Colonic mucosa (tissue), 4 donors: ENCODE results near the gene METTL4. TPM values are rescaled to one million over a fixed set of nuclear protein-coding genes. Genes with fewer than 3 reads are reported as not detected.

Source experiments
- DNase-seq: peaks from one replicate; pipeline ENCODE4 v3.0.0-alpha.2; 2020
- H3K27ac ChIP-seq: fragments of 200-600 bp; one replicate; pipeline ENCODE4 v1.8.0; 2021
- H3K27me3 ChIP-seq: fragments of 200-600 bp; one replicate; pipeline ENCODE4 v1.8.0; 2021
- H3K36me3 ChIP-seq: fragments of 200-600 bp; one replicate; pipeline ENCODE4 v1.8.0; 2021
- H3K4me1 ChIP-seq: fragments of 200-600 bp; one replicate; pipeline ENCODE4 v1.8.0; 2021; ENCODE audit warnings: mild to moderate bottlenecking
- H3K4me3 ChIP-seq: fragments of 200-600 bp; one replicate; pipeline ENCODE4 v1.8.0; 2021
- H3K9ac ChIP-seq, 2 donors: one replicate each; pipeline ENCODE4 v1.7.0; 2013; ENCODE audit warnings: control low read depth in 2 of 2, low read depth in 2 of 2, low read length in 2 of 2
- H3K9me3 ChIP-seq: fragments of 200-600 bp; one replicate; pipeline ENCODE4 v1.8.0; 2021
- intact Hi-C: fragments of 100-400 bp; cut with DNase I; formaldehyde crosslinking; loops from one replicate; pipeline ENCODE4 v1.14.1; 2022
- total RNA-seq, 2 donors: library from RNA; stranded (reverse); fragmentation: NEBNext Ultra II Directional in 1 of 2; extraction: Animal tissue kit (Norgen Biotek cat#: 25700) in 1 of 2; gene quantifications; one replicate each; pipeline ENCODE4 v1.2.1, GENCODE V29; 2021
- TF ChIP-seq, protein P1 (sequence below): fragments of 200-600 bp; IDR thresholded peaks from one replicate; pipeline ENCODE4 v1.8.0; 2022; ENCODE audit warnings: antibody characterized with exemption, mild to moderate bottlenecking
- donor health status: healthy.
- donor health status: DM: no; HTN: no; CAD: no.
- donor health status: DM: no; HTN: no; CAD: no.

Gene METTL4
- total RNA-seq, 2 donors from 2014 or later = 7.2 to 8.2 TPM

DNA sequence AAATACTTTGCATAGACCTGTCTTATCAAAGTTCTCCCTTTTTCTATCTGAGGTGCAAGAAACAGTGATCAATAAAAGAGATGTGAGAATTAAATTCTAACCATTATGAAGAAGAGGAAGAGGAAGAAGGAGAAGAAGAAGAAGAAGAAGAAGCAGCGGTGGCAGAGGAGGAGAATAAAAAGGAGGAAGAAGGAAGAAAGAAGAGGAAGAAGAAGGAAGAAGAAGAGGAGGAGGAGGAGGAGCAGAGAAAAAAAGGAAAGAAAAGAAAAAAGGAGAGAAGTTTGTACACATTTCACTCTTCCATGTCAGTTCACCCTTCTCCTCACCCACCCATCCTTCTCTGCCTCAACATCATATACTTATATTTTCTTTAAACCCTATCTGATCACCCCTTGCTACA, 68.4 kb downstream of the METTL4 start:
- Histone ChIP-seq H3K27me3 (no peaks in the 10 kb centered on the region), H3K4me1 (no peaks in the 10 kb centered on the region), H3K9ac (no peak overlapping the region), H3K36me3 (no peaks in the 10 kb centered on the region), H3K27ac (no peak overlapping the region), H3K9me3 (no peaks in the 10 kb centered on the region), H3K4me3 (no peak overlapping the region)
- TF ChIP-seq, protein P1, sequence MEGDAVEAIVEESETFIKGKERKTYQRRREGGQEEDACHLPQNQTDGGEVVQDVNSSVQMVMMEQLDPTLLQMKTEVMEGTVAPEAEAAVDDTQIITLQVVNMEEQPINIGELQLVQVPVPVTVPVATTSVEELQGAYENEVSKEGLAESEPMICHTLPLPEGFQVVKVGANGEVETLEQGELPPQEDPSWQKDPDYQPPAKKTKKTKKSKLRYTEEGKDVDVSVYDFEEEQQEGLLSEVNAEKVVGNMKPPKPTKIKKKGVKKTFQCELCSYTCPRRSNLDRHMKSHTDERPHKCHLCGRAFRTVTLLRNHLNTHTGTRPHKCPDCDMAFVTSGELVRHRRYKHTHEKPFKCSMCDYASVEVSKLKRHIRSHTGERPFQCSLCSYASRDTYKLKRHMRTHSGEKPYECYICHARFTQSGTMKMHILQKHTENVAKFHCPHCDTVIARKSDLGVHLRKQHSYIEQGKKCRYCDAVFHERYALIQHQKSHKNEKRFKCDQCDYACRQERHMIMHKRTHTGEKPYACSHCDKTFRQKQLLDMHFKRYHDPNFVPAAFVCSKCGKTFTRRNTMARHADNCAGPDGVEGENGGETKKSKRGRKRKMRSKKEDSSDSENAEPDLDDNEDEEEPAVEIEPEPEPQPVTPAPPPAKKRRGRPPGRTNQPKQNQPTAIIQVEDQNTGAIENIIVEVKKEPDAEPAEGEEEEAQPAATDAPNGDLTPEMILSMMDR = no peak
- no peak for DNase-seq
- intact Hi-C loops = no loop called here

DNA sequence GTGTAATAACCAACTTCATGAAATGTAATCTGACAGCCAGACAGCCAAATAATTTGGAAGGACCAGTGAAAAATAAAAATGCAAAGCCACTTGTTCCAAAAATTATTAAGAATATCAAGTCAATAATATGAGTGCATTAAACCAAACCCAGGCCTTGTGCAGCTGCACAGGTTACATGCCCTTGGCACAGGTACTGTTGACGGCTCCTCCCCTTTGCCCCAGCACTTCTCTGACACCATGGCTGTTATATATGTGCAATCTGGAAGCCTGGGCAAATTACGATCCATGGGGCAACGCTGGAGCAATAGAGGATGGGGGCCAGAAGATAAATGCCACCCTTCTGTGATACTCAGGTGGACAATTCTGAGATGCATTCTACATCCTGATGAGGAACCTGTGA, 68.9 kb downstream of the METTL4 start:
- H3K36me3 ChIP-seq = no peaks in the 10 kb centered on the region
- DNase-seq = no peak
- intact Hi-C loops = no loop called here
- no peaks in the 10 kb centered on the region for H3K27me3 ChIP-seq
- H3K27ac ChIP-seq = no peak overlapping the region
- H3K4me3 ChIP-seq = no peak overlapping the region
- TF ChIP-seq, protein P1 = no peak
- no peak overlapping the region for H3K9ac ChIP-seq
- no peaks in the 10 kb centered on the region for H3K4me1 ChIP-seq
- H3K9me3 ChIP-seq = no peaks in the 10 kb centered on the region

DNA sequence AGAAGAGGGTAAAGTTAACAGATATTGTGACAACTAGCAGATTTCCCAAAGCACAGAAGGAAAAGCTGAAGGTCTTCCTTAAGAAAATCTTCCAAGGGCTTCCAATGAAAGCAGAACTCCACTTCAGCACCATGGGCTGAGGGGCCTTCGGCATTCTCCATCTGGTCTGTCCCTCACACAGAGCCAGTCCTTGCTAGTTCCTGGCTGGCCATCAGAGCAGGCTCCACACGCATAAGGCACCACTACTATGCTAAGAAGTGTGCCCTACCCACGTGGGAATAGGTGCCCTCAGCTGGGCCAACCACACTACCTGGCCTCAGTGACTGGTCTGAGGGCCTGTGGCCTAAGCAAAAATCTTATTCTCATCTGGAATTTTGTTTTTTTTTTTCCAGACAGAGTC, 73.5 kb downstream of the METTL4 start:
- Histone ChIP-seq H3K4me1 (no peaks in the 10 kb centered on the region), H3K27ac (no peak overlapping the region), H3K27me3 (no peaks in the 10 kb centered on the region), H3K9me3 (no peaks in the 10 kb centered on the region), H3K4me3 (no peak overlapping the region), H3K9ac (no peak overlapping the region), H3K36me3 (no peaks in the 10 kb centered on the region)
- DNase-seq = no peak
- intact Hi-C loops = no loop called here
- TF ChIP-seq, protein P1 = no peak

DNA sequence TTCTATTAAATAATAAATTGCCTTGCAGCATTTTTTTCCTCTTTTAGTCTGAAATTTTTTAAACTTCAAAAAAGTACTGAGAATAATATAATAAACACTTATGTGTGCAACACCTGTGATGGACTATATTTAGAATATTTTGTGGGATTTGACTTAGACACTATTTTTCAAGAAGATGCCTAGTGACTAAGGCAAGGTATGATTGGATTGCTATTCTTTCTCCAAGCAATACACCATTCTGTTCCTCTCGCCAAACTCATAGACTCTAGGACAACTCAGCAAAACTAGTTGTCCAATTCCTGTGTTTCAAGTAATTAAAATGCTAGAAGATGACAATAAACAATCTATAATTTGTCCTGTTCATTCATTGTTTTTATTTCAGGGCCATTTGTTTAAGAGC, 75.9 kb downstream of the METTL4 start:
- TF ChIP-seq, protein P1 = no peak
- intact Hi-C loops = no loop called here
- no peaks in the 10 kb centered on the region for H3K36me3 ChIP-seq

DNA sequence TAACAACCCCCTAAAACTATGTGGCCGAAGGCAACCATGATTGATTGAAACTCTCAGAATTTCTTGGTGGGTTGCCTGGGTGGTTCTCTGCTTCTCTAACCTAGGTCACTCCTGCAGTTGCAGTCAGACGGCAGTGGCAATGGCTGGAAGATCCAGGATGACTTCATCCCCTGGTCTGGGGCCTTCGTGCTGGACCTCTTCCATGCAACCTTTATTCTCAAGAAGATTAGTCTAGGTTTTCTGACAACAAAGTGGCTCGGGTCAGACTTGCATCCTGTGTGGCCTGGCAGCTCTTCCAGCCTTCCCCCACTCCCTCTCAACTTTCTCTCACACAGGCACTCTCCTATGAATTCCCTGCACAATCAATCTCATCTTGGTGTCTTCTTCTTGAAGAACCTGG, 76.4 kb downstream of the METTL4 start:
- Histone ChIP-seq H3K9ac (no peak overlapping the region), H3K27ac (no peak overlapping the region), H3K36me3 (no peaks in the 10 kb centered on the region), H3K27me3 (no peaks in the 10 kb centered on the region), H3K4me1 (no peaks in the 10 kb centered on the region), H3K4me3 (no peak overlapping the region), H3K9me3 (no peaks in the 10 kb centered on the region)
- intact Hi-C loops = no loop called here
- TF ChIP-seq, protein P1 = no peak
- DNase-seq = no peak

More for the DNA sequence above, 75.9 kb downstream of the METTL4 start:
- Histone ChIP-seq H3K9ac (no peak overlapping the region), H3K4me3 (no peak overlapping the region), H3K9me3 (no peaks in the 10 kb centered on the region), H3K4me1 (no peaks in the 10 kb centered on the region), H3K27me3 (no peaks in the 10 kb centered on the region), H3K27ac (no peak overlapping the region)
- DNase-seq = no peak

Other genes starting within 250 kb of the METTL4 start
- gene NDC80, start 52 bp upstream of the METTL4 start, total RNA-seq = 10 to 100 TPM in 1 of 2 donors, 1 to 10 TPM in 1; 6.8 to 27.6 TPM
- gene SMCHD1, start 84.2 kb upstream of the METTL4 start, total RNA-seq = 10 to 100 TPM; 36.5 to 43.3 TPM